Coronary artery (tissue), 2 donors: ENCODE measurements around the gene RAPGEF2.

Experiments
- DNase-seq: peaks from one replicate; pipeline ENCODE4 v3.0.0-alpha.2; 2017; ENCODE audit warnings: low spot score
- H3K27ac ChIP-seq, 2 donors: fragments of 200-600 bp; sonication (generic); one replicate each; pipeline ENCODE4 v1.5.1; 2016 to 2019
- H3K4me3 ChIP-seq: fragments of 200-600 bp; sonication (generic); 2 replicates; pipeline ENCODE4 v1.5.1; 2016; ENCODE audit warnings: mild to moderate bottlenecking, moderate library complexity
- TF ChIP-seq, protein P1 (sequence below): fragments of 200-600 bp; sonication (generic); IDR thresholded peaks from one replicate; pipeline ENCODE4 v1.5.1; 2019; ENCODE audit warnings: antibody characterized with exemption

RAPGEF2 gene

DNA sequence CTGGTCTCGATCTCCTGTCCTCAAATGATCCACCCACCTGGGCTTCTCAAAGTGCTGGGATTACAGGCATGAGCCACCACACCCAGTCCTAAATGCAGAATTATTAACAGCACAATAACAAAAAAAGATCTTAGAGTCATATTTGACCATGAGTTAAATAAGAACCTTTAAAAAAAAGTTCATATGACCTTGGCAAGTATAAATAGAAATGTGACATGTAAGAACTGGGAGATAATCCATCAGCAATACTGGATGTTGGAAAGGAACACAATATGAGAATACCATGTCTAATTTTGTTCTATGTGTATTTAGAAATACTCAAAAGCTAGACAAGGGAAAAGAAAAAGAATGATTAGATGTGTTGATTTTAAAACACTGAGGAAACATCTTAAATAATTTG lies 231.6 kb downstream of the RAPGEF2 start:
- Histone ChIP-seq H3K27ac (peak overlapping the region in 1 of 2 donors; percentile 14), H3K4me3 (no peak overlapping the region)
- no peak for DNase-seq
- TF ChIP-seq, protein P1, sequence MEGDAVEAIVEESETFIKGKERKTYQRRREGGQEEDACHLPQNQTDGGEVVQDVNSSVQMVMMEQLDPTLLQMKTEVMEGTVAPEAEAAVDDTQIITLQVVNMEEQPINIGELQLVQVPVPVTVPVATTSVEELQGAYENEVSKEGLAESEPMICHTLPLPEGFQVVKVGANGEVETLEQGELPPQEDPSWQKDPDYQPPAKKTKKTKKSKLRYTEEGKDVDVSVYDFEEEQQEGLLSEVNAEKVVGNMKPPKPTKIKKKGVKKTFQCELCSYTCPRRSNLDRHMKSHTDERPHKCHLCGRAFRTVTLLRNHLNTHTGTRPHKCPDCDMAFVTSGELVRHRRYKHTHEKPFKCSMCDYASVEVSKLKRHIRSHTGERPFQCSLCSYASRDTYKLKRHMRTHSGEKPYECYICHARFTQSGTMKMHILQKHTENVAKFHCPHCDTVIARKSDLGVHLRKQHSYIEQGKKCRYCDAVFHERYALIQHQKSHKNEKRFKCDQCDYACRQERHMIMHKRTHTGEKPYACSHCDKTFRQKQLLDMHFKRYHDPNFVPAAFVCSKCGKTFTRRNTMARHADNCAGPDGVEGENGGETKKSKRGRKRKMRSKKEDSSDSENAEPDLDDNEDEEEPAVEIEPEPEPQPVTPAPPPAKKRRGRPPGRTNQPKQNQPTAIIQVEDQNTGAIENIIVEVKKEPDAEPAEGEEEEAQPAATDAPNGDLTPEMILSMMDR, result no peak

DNA sequence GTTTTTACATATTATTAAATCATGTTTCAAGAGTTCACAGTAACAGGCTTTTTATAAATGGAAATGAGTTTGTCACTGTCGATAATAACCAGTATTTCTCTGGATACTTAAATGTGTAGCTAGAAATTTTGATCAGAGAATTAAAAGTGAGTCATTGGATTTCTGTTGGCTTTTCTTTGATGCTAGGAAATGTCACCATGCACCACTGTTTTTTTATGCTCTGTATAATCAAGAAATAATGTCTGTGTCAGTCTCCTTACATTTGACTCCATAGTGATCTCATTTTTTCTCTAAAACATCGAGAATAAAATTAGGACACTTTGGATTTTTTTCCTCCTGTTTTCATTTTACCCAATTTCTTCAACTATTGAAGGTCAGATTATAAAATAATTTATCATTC lies 234.2 kb downstream of the RAPGEF2 start:
- Histone ChIP-seq H3K27ac (no peak overlapping the region), H3K4me3 (no peak overlapping the region)
- no peak for DNase-seq
- TF ChIP-seq, protein P1, result no peak

GRCh38 chr4:159341522-159341921 lies 238.6 kb downstream of the RAPGEF2 start:
- no peak for DNase-seq
- TF ChIP-seq, protein P1, result no peak
- Histone ChIP-seq H3K27ac (no peak overlapping the region), H3K4me3 (no peak overlapping the region)

DNA sequence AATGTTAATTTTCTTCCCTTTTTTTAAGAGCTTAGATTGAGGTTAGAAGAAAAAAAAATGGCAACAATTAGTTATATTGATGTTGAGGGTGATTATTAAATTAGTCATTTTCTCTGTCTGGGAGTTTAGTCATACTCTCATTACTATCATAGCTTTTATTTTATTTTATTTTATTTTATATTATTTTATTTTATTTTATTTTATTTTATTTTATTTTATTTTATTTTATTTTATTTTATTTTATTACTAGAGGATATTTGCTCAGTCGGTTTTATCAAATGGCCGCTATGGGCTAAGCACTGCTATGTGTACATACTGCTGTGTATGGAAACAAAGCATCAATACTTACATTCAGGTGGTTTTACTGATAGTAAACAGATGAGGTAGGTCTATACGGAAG lies 239.5 kb downstream of the RAPGEF2 start:
- no peak overlapping the region for H3K4me3 ChIP-seq
- H3K27ac ChIP-seq, result no peak overlapping the region
- TF ChIP-seq, protein P1, result no peak
- no peak for DNase-seq

DNA sequence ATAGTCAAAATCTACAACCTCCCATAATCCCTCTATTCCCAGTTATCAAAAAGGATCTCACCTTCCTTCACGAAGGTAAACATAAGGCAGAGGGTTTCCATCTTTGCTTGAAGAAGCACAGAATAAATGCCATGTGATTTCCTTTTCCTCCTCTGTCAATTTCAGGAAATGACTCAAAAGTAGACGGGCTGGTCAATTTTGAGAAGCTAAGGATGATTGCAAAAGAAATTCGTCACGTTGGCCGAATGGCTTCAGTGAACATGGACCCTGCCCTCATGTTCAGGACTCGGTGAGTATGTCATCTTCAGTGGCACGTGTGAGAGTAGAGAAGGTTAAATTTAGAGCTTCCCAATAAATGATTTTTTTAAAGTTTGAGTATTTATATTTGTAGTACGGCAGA lies 240.2 kb downstream of the RAPGEF2 start:
- TF ChIP-seq, protein P1, result no peak
- no peak overlapping the region for H3K4me3 ChIP-seq
- H3K27ac ChIP-seq, result no peak overlapping the region
- no peak for DNase-seq

- Histone ChIP-seq H3K4me3 (no peak overlapping the region), H3K27ac (no peak overlapping the region)
- TF ChIP-seq, protein P1, result no peak
- DNase-seq, result no peak
These were observed 242.0 kb downstream of the RAPGEF2 start for GRCh38 chr4:159344877-159345276.

- no peak for DNase-seq
- H3K4me3 ChIP-seq, result no peak overlapping the region
- H3K27ac ChIP-seq, result no peak overlapping the region
- TF ChIP-seq, protein P1, result no peak
These were observed 243.8 kb downstream of the RAPGEF2 start for GRCh38 chr4:159346681-159347080.
